HFF-Myc (cell line): ENCODE data around the gene SARM1.
A peak's percentile ranks its signal among the peaks of the same experiment; 100 is the strongest.

Experiments
- DNase-seq: peaks from one replicate; pipeline ENCODE4 v3.0.0-alpha.2; 2011; ENCODE audit warnings: low read depth; ENCODE audit errors: extremely low read depth
- H3K4me3 ChIP-seq: replicated peaks from 2 replicates; pipeline ENCODE4 v1.5.1; 2011; ENCODE audit warnings: low read depth, mild to moderate bottlenecking, control low read depth, low read length
- TF ChIP-seq, protein P1 (sequence below): IDR thresholded peaks from 2 replicates; pipeline ENCODE4 v1.5.1; 2012; ENCODE audit warnings: mild to moderate bottlenecking, low read depth, low read length, control low read depth; ENCODE audit errors: missing control alignments

Gene SARM1

DNA sequence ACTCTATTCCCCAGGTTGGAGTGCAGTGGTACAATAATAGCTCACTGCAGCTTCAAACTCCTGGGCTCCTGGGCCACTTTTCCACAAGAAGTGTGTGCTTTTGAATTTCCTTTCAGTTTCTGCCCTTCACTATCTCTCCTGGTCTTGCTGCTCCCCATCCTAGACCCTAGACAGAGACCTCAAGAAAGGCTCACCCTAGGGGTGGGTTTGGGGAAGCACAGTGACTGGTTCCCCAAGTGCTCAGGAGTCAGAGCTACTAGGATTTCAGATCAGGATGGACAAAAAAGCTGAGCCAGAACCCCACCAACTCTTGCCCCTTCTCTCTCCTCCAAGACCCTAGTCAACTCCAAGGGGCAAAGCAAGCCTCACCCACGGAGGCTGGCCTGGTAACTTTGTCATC is 4.9 kb upstream of the SARM1 start:
- no peak for DNase-seq
- TF ChIP-seq, protein P1, sequence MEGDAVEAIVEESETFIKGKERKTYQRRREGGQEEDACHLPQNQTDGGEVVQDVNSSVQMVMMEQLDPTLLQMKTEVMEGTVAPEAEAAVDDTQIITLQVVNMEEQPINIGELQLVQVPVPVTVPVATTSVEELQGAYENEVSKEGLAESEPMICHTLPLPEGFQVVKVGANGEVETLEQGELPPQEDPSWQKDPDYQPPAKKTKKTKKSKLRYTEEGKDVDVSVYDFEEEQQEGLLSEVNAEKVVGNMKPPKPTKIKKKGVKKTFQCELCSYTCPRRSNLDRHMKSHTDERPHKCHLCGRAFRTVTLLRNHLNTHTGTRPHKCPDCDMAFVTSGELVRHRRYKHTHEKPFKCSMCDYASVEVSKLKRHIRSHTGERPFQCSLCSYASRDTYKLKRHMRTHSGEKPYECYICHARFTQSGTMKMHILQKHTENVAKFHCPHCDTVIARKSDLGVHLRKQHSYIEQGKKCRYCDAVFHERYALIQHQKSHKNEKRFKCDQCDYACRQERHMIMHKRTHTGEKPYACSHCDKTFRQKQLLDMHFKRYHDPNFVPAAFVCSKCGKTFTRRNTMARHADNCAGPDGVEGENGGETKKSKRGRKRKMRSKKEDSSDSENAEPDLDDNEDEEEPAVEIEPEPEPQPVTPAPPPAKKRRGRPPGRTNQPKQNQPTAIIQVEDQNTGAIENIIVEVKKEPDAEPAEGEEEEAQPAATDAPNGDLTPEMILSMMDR, result no peak
- no peak overlapping the region for H3K4me3 ChIP-seq

- TF ChIP-seq, protein P1, result no peak
- H3K4me3 ChIP-seq, result no peak overlapping the region
- no peak for DNase-seq
Observed at GRCh38 chr17:28367641-28368305, 3.7 kb upstream of the SARM1 start.

DNA sequence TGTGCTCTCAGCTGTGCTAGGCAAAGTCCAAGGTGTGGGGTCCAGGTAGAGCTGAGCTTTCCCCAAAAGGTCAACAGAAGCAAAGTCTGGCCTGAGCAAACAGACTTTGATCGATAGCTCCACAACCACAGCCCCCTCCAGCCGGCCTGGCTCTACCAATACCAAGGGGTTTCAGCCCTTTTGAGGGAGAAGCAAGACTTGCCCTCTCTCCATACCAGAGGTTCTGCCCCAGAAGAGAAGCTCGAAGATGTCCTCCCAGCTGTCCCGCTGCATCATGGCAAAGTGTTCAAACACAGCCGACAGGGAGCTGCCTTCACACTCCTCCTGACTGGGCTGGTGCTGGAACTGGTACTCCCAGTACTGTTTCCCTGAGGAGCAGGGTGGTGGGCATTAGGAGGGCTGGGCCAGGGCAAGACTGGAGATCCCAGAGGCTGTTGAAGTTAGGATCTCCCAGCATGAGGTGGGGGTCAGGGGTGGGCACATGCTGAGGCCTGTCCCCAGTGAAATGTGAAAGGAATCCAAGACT is 3.1 kb upstream of the SARM1 start:
- TF ChIP-seq, protein P1, result no peak
- no peak overlapping the region for H3K4me3 ChIP-seq
- no peak for DNase-seq

DNA sequence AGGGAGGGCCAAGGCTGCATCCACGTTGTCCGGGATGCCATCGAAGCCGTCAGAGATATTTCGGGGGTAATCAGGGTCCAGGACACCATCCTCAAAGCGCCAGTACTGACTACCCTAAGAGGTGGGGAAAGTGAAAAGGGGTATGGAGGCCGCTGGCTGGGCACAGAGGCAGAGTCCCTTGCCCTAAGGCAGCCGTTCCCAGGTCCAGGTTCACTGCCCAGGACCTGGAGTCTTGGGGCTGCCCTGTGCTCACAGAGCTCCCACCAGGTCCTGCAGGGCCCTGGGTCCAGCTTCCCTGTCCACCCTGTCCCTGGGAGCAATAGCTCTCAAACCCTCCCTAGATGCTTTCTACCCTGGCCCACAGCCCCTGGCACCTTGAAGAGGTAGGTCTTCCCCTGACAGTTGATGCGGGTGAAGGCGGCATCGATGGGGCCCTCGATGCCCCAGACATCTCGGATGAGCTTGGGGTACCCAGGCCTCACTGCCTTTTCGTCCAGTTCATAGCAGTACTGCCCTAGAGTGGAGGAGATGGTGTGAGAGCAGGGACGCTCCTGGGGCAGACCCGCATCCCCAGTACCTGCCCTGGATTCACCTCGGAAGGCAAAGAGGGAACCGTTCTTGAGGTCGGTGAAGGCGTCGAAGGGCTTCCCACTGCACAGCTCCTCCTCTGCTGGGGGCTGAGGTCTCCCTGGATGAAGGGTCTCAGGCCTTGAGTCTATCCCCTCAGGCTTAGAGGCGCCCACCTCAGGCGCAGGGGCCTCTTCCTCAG is 2.4 kb upstream of the SARM1 start:
- no peak for DNase-seq
- TF ChIP-seq, protein P1, result no peak
- no peak overlapping the region for H3K4me3 ChIP-seq

DNA sequence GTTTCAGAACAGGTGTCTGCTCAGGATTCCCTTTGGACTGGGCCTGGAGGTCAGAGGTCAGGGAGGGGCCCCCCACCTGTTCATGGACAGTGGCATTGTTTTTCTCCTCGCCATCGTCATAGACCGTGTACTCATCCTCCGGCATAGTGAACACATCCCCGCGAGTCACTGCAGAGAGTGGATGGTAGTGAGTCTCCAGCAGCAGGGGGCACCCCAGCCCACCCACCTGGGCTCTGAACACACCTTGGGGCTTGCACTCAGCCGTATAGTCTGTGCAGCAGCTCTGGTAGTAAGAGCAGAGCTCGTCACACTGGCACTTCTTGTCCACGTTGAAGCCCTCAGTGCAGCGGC is 1.8 kb upstream of the SARM1 start:
- TF ChIP-seq, protein P1, result no peak
- DNase-seq, result no peak
- H3K4me3 ChIP-seq, result no peak overlapping the region

DNA sequence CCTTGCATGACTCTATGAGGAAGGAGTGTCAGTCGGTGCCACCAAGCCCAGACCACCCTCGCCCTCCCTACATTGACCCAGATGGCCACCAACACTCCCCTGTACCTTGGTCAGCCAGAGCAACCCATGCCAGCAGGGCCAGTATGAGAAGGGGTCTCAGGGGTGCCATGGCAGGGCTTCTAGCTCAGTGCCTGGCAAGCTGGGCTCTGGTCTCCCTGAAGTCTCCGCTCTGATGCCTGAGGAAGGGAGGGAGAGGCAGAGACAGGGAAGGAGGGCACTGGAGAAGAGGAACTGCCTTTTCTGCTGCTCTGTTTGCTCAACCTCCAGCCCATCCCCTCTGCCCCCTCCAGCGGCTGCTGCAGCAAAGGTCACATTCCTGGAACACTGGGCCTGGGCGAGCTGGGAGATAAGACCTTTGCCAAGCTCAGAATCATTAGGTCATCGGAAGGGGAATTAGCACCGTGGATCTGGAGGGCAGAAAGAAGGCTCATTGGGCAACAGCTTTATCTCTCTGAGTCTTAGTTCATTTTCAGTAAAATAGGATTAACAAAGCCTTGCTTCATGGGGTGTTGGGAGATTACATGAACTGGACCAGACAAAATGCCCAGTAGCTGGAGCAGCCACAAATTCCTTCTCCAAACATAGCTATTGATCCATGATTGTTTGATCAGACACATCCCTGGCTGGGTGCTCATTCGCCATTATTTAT is 1.3 kb upstream of the SARM1 start, which contains the start of gene VTN:
VTN (minus strand) TSS at position 273 of the 709 bp plus-strand sequence; CDS start at position 169, 104 bp downstream.
- peak within 1 kb of the TSS; percentile 70 for H3K4me3 ChIP-seq
- DNase-seq, result no peak
- TF ChIP-seq, protein P1, result no peak
